Epithelial cell of prostate (primary cell): ENCODE measurements around the gene SORL1.

Experiments used
- DNase-seq: peaks from one replicate; pipeline ENCODE4 v3.0.0-alpha.2; 2011; ENCODE audit warnings: low read depth, low spot score
- H3K27ac ChIP-seq: fragments of 450-650 bp; 2 replicates; pipeline ENCODE4 v1.5.1; 2017; ENCODE audit warnings: mild to moderate bottlenecking

Gene SORL1

GRCh38 chr11:121575250-121575962, 123.3 kb downstream of the SORL1 start:
- no peak overlapping the region for H3K27ac ChIP-seq
- no peak for DNase-seq

DNA sequence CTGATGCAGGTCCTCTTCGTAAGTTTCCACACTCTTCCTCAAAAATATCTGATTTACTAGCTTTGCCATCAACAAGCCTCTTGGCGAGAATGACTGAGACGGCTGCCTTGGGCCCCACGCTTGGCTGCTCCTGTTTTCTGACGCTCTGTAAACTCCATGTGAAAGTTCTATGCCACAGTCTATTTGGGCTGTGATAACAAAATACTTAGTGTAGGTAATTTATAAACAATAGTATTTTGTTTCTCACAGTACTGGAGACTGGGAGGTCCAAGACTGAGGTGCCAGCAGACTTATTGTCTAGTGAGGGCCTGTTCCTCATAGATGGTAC, 123.8 kb downstream of the SORL1 start:
- H3K27ac ChIP-seq: no peak overlapping the region
- no peak for DNase-seq

- H3K27ac ChIP-seq: no peak overlapping the region
- DNase-seq: no peak
Measured at GRCh38 chr11:121576531-121576930, 124.4 kb downstream of the SORL1 start.

- H3K27ac ChIP-seq: no peak overlapping the region
- DNase-seq: no peak
Measured at GRCh38 chr11:121577106-121577848, 125.2 kb downstream of the SORL1 start.

- H3K27ac ChIP-seq: no peak overlapping the region
- no peak for DNase-seq
Measured at GRCh38 chr11:121578251-121578976, 126.3 kb downstream of the SORL1 start.

DNA sequence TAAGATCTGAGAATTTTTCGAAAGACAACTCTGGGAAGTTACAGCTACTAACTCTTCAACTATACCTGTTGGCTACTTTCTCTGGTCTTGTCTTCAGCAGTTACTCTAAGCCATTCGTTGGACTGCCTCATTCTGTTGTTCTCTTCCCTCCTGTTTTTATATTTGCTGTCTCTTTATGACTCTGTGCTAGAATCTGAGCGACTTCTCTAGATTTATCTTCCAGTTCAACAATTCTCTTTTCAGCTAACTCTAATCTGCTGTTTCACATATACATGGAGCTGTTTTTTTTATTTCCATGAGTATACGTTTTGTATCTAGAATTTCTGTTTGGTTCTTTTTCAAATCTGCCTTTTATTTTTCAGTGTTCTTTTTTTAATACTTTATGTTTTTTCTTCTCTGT, 128.0 kb downstream of the SORL1 start:
- no peak overlapping the region for H3K27ac ChIP-seq
- no peak for DNase-seq

DNA sequence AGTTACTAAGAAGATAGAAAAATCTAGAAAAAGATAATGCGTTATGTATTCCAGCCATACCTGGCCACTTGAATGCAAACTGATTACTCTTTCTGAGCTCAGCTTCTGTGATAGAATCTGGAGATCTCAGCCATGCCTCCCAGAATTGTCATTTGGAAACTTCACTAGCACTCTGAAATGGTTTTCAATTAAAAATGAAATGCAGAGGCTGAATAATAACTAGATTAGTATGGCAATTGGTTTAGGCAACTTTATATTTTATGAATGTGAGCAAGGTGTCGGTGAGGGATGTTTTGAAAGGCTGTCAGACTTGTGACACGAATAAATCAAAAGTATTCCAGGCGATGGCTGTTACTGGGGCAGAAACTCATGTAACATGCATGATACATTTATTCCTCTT, 129.5 kb downstream of the SORL1 start:
- H3K27ac ChIP-seq: no peak overlapping the region
- DNase-seq: no peak

DNA sequence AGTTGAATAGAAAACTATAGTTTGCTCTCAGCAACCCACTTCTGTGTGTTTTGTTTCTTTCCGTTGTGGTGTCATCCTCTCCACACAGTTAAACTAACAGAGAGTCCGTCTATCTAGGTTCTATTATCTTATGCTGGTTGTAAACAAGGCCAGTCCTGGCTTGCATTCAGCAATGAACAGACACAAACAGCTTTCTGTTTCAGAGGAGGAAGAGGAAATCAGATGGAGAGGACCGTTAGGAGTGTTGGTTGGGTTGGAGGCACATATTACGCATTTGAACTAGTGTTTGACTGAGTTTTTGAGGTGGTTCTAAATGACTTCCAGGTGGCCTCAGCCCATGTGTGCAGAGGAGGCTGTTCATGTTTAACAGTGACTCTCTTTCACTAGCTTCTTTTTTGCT, 130.2 kb downstream of the SORL1 start:
- no peak overlapping the region for H3K27ac ChIP-seq
- DNase-seq: no peak

DNA sequence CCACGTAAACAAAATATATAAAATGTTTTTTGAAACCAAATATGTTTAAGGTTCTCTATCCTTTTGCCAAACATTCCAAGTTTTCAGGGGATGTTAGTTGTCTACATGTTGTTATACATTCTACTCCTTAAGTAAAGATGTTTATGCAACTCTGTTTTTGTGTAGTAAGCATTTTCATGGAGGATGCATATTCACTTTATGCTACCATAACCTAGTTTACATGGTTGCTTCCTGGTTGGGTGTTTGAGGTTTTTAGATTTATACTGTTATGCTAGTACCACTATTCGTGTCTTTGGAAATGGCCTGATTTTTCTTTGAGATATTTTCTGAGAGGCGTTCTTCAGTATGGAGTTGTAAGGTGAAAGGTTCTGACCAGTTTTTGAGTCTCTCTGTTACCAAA, 131.7 kb downstream of the SORL1 start:
- H3K27ac ChIP-seq: no peak overlapping the region
- DNase-seq: no peak

DNA sequence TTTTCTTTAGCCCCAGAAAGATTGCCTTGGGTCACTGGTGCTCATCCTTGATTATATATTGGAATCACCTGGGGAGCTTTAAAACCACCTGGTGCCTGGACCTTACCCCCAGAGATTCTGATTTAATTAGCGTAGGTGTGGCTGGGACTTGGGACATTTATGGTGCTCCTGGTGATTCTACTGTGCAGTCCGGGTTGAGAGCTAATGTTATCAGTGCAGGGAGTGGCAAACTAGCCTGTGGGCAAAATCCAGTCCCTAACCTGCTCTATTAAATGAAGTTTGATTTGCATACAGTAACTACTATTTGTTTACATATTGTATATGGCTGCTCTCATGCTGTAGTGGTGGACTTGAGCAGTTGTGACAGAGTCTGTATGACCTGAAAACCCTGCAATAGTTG, 134.6 kb downstream of the SORL1 start:
- DNase-seq: no peak
- H3K27ac ChIP-seq: no peak overlapping the region

GRCh38 chr11:121587182-121587581, 135.1 kb downstream of the SORL1 start:
- H3K27ac ChIP-seq: no peak overlapping the region
- DNase-seq: no peak

DNA sequence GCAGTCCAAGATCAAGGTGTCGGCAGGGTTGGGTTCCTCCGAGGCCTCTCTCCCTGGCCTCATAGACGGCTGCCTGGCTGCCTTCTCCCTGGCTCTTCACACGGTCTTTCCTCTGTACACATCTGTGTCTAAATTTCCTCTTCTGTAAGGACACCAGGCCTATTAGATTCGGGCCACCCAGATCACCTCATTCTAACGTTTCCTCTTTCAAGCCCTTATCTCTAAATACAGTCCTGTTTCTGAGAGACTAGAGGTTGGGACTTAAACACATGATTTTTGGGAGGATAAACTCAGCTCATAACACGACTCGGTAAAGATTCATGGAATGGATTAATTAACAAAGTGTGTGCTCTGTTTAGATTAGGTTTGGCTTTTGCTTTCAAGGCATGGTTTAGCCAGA, 136.6 kb downstream of the SORL1 start:
- no peak for DNase-seq
- no peak overlapping the region for H3K27ac ChIP-seq

DNA sequence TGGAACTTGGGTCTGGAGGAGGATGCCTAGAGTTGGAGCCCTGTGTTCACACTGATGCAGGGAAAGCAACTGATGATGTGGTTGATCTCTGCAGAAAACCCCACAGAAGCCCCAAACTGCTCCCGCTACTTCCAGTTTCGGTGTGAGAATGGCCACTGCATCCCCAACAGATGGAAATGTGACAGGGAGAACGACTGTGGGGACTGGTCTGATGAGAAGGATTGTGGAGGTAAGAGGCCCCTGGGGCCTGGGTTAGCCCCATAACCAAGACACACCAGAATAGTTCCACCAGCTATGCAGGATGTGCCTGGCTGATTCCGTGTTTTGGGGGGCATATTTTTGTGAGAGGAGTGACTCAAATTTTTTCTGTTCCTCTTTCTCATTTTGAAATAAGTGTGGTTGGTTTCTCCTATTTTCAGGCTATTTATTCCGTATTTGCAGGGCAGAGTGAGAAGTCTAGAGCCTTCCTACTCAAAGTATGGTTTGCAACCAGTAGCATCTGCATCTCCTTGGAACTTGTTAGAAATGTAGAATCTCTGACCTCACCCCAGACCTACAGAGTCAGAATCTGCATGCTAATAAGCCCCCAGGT, 137.9 kb downstream of the SORL1 start:
- no peak overlapping the region for H3K27ac ChIP-seq

DNA sequence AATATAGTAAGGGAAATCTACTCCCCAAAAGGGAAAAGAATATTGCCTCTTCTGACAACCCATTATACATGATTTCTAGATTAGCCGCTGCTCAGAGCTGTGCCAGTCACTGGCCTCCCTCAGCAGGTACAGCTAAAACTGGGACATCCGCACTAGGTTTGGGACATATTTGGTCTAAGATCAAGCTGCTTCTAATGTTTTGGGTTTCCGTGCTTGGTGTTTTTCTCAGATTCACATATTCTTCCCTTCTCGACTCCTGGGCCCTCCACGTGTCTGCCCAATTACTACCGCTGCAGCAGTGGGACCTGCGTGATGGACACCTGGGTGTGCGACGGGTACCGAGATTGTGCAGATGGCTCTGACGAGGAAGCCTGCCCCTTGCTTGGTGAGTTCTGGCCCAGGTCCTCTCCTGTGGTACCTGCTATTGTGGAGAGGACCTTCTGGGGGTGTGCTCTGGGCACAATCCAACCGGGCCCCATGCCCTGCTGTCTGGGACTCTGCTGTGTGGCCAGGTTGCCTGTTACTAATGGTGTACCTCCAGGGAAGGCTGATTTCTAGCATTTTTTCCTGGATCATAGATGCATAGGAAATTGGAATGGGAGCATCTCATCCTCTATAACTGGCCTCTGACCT, 138.8 kb downstream of the SORL1 start:
- H3K27ac ChIP-seq: no peak overlapping the region
- no peak for DNase-seq

More for the DNA sequence above, 137.9 kb downstream of the SORL1 start:
- no peak for DNase-seq

GRCh38 chr11:121591405-121592033, 139.4 kb downstream of the SORL1 start:
- DNase-seq: peak; percentile 18

GRCh38 chr11:121592708-121593107, 140.6 kb downstream of the SORL1 start:
- no peak overlapping the region for H3K27ac ChIP-seq
- DNase-seq: no peak

More at GRCh38 chr11:121591405-121592033, 139.4 kb downstream of the SORL1 start:
- no peak overlapping the region for H3K27ac ChIP-seq

GRCh38 chr11:121595717-121596161, 143.6 kb downstream of the SORL1 start:
- DNase-seq: peak; percentile 97
- H3K27ac ChIP-seq: peak overlapping the region; percentile 50

GRCh38 chr11:121596195-121597155, 144.4 kb downstream of the SORL1 start:
- peak overlapping the region; percentile 50 for H3K27ac ChIP-seq
- DNase-seq: no peak

DNA sequence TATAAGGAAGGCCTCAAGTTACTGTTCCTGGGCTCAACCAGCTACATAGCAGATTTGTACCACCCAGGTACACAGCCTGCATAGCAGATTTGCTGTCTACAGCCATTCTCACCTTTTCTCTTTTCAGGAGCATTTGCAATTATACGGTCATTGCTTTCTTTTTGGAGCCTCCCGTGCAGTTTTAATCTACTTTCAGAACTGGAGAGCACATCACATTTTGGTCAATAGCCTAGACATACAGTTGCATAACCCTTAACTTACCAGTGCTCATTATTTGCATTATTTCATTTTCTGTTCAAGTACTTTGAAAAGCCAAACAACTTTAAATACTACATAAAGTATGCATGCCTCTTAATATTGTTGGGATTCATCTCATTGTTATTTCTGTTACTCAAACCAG, 151.2 kb downstream of the SORL1 start:
- H3K27ac ChIP-seq: no peak overlapping the region
- no peak for DNase-seq
